Psoas muscle (tissue), 8 donors: ENCODE results near the gene VSIG8. TPM values are rescaled to one million over a fixed set of nuclear protein-coding genes. Genes with fewer than 3 reads are reported as not detected.

Source experiments
- ATAC-seq, 4 donors: fragments of 200-7000 bp; cut with Tn5 transposase; one replicate each; pipeline ENCODE4 v1.9.1; 2020; ENCODE audit warnings: moderate library complexity in 3 of 4, mild to moderate bottlenecking in 2 of 4
- DNase-seq, 2 donors: peaks; one replicate each; pipeline ENCODE4 v3.0.0-alpha.2; 2020
- H3K27ac ChIP-seq: fragments of 200-600 bp; one replicate; pipeline ENCODE4 v1.8.0; 2022
- H3K27me3 ChIP-seq, 3 donors: fragments of 200-600 bp in 1 of 3; one replicate each; pipeline versions ENCODE4 v1.6.1 to v1.8.0; 2013 to 2022; ENCODE audit warnings: low read length in 2 of 3, mild to moderate bottlenecking in 2 of 3, moderate library complexity in 1 of 3; ENCODE audit not compliant: insufficient read depth in 3 of 3
- H3K36me3 ChIP-seq, 2 donors: fragments of 200-600 bp in 1 of 2; one replicate each; pipeline versions ENCODE4 v1.6.1 to v1.8.0; 2013 to 2022; ENCODE audit warnings: low read depth in 1 of 2, mild to moderate bottlenecking in 1 of 2, moderate library complexity in 1 of 2; ENCODE audit not compliant: insufficient read depth in 1 of 2
- H3K4me1 ChIP-seq: fragments of 200-600 bp; one replicate; pipeline ENCODE4 v1.8.0; 2022
- H3K4me3 ChIP-seq: fragments of 200-600 bp; one replicate; pipeline ENCODE4 v1.8.0; 2022; ENCODE audit warnings: mild to moderate bottlenecking
- H3K9me3 ChIP-seq: fragments of 200-600 bp; one replicate; pipeline ENCODE4 v1.8.0; 2022
- CTCF ChIP-seq: fragments of 200-600 bp; IDR thresholded peaks from one replicate; pipeline ENCODE4 v1.8.0; 2022; ENCODE audit warnings: antibody characterized with exemption
- WGBS, 3 donors: extraction: QIAGEN DNeasy Blood & Tissue Kit; methylation state at CpG; one replicate each; pipeline versions ENCODE4 v1.1.6 to v1.1.7; 2013; 5-methylcytosine and 5-hydroxymethylcytosine counted together
- intact Hi-C, 2 donors: fragments of 100-400 bp; cut with DNase I; formaldehyde crosslinking; loops; one replicate each; pipeline versions ENCODE4 v1.11.0 to v1.14.2; 2022
- polyA plus RNA-seq, 3 donors: library from polyadenylated mRNA; stranded (reverse); fragments of 200-250 nt; gene quantifications; one replicate each; pipeline ENCODE4 v1.2.3, GENCODE V29; 2013
- total RNA-seq, 4 donors: library from RNA; stranded (reverse); fragmentation: NEBNext Ultra II Directional in 2 of 4; extraction: Animal tissue kit (Norgen Biotek cat#: 25700) in 2 of 4; gene quantifications; one replicate each; pipeline versions ENCODE4 v1.2.1 to v1.2.4, GENCODE V29; 2021 to 2023
- donor health status: healthy with polysubstance abuse.
- donor health status: DM: no; HTN: no; CAD: no; lungs with moderate emphysema.
- donor health status: Bipolar disorder and iron deficiency.
- donor health status: healthy.
- donor health status: DM: yes; HTN: yes; CAD: no.
- donor health status: DM: no; HTN: no; CAD: no.
- donor health status: DM: no; HTN: no; CAD: no.
- donor health status: DM: yes; HTN: yes; CAD: no.

The VSIG8 gene
- total and polyA plus RNA-seq, 7 donors: not detected

- intact Hi-C loops: loop anchor here in 1 of 2 donors (5.0 kb wide), 2 partner anchors 52 to 73 kb away; partner anchors contain the start of genes FCRL6 and TAGLN2
- Histone ChIP-seq H3K27me3 (peaks cover 0 to 1% (median 0%) of the 10 kb centered on the region in 3 donors), H3K4me3 (peak overlapping the region; percentile 81), H3K4me1 (peaks cover 9% of the 10 kb centered on the region), H3K27ac (peak overlapping the region; percentile 83), H3K36me3 (no peaks in the 10 kb centered on the region), H3K9me3 (no peaks in the 10 kb centered on the region)
- DNase-seq (peak; percentile 72 to 73), ATAC-seq (peak; percentile 75 to 86 (median 80))
- WGBS, 3 donors: 0 to 1% (median 0%) methylated on average over 21 to 31 of the region's 31 CpGs
- TF ChIP-seq CTCF: no peak
Measured at GRCh38 chr1:159854116-159854692, 8.3 kb downstream of the VSIG8 start.

- Histone ChIP-seq H3K4me3 (peak overlapping the region; percentile 81), H3K27ac (peak overlapping the region; percentile 83), H3K36me3 (no peaks in the 10 kb centered on the region), H3K9me3 (no peaks in the 10 kb centered on the region), H3K27me3 (peaks cover 0 to 1% (median 0%) of the 10 kb centered on the region in 3 donors), H3K4me1 (peaks cover 9% of the 10 kb centered on the region)
- intact Hi-C loops: loop anchor here in 1 of 2 donors (5.0 kb wide), 2 partner anchors 51 to 74 kb away; partner anchors contain the start of genes FCRL6 and TAGLN2
- DNase-seq: no peak
- 26% methylated on average over 6 of the region's 6 CpGs for WGBS, 3 donors
- ATAC-seq: no peak
- no peak for TF ChIP-seq CTCF
Measured at GRCh38 chr1:159853417-159854115, 8.9 kb downstream of the VSIG8 start.

- 65 to 87% (median 80%) methylated on average over 1 of the region's 1 CpG for WGBS, 3 donors
- Histone ChIP-seq H3K4me1 (peaks cover 9% of the 10 kb centered on the region), H3K9me3 (no peaks in the 10 kb centered on the region), H3K4me3 (no peak overlapping the region), H3K27me3 (peaks cover 0 to 1% (median 0%) of the 10 kb centered on the region in 3 donors), H3K27ac (no peak overlapping the region), H3K36me3 (no peaks in the 10 kb centered on the region)
- ATAC-seq (no peak), DNase-seq (no peak)
- intact Hi-C loops: loop anchor here in 1 of 2 donors (5.0 kb wide), 2 partner anchors 49 to 76 kb away; partner anchors contain the start of genes FCRL6 and TAGLN2
- TF ChIP-seq CTCF: no peak
Measured at GRCh38 chr1:159851407-159851806, 11.1 kb downstream of the VSIG8 start.

- DNase-seq (no peak), ATAC-seq (no peak)
- H3K27ac ChIP-seq: no peak overlapping the region
- no peaks in the 10 kb centered on the region for H3K9me3 ChIP-seq
- intact Hi-C loops: loop anchor here in 1 of 2 donors (5.0 kb wide), 2 partner anchors 47 to 78 kb away; partner anchors contain the start of genes FCRL6 and TAGLN2
- no peaks in the 10 kb centered on the region for H3K27me3 ChIP-seq
- H3K4me1 ChIP-seq: peaks cover 9% of the 10 kb centered on the region
- no peak overlapping the region for H3K4me3 ChIP-seq
- no peak for TF ChIP-seq CTCF
- 74 to 84% (median 80%) methylated on average over 2 of the region's 2 CpGs for WGBS, 3 donors
- H3K36me3 ChIP-seq: no peaks in the 10 kb centered on the region
Measured at GRCh38 chr1:159849626-159850366, 12.7 kb downstream of the VSIG8 start.
